Brain pericyte (primary cell): ENCODE measurements around the gene ATP5PB.

ENCODE experiments used
- DNase-seq: peaks from one replicate; pipeline ENCODE4 v3.0.0-alpha.2; 2012; ENCODE audit warnings: low read depth, low spot score

ATP5PB gene

GRCh38 chr1:111446967-111447892 is 2.0 kb upstream of the ATP5PB start:
- no peak for DNase-seq

GRCh38 chr1:111448482-111448917 is 764 bp upstream of the ATP5PB start:
- no peak for DNase-seq

DNA sequence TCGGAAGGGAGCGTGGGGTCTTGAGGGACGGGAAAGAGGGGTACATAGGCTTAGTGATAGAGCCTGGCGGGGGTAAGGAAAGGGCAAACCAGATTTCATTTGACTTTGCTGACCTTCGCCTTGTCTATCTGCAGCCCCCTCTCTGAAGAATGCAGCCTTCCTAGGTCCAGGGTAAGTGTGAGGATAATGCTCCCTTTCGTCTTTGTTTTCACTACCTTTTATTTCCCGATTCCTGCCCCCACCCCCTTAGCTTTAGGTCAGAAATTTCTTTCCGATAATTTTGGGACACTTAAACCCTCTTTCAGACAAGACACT is 396 bp downstream of the ATP5PB start:
- no peak for DNase-seq

DNA sequence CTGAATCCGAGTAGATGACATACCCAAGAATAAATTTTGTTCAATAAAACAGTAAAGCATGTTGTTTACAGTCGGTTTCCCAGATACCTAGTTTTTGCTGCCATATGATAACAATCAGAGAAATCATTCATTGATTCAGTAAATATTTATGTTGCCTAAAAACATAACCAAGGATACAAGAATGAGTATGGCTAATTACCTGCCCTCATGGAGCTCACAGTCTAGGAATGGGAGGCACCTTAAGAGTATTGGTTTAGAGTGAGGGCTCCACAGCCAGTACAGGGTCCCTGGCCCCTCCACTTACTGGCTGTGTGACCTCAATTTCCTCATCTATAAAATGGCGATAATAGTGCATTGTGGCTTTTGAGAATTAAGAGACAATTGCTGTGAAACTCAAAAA is 921 bp downstream of the ATP5PB start:
- DNase-seq, result no peak

DNA sequence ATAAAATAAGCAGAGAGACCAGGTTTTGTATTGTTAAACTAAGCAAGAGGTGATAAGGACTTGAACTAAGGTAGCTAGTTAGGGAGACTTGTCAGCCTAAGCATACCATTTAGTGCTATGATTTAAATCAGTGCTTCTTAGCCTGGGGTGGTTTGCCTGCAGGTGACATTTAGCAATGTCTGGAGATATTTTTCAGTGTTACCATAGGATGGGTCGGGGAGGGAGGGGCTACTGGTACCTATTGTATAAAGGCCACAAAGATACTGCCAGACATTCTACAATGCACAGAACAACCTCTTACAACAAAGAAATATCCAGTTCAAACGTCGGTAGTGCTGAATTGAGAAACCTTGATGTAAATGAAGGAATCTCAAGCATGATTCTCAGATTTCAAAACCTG is 3.3 kb downstream of the ATP5PB start:
- no peak for DNase-seq

GRCh38 chr1:111453706-111454105 is 4.4 kb downstream of the ATP5PB start:
- no peak for DNase-seq

DNA sequence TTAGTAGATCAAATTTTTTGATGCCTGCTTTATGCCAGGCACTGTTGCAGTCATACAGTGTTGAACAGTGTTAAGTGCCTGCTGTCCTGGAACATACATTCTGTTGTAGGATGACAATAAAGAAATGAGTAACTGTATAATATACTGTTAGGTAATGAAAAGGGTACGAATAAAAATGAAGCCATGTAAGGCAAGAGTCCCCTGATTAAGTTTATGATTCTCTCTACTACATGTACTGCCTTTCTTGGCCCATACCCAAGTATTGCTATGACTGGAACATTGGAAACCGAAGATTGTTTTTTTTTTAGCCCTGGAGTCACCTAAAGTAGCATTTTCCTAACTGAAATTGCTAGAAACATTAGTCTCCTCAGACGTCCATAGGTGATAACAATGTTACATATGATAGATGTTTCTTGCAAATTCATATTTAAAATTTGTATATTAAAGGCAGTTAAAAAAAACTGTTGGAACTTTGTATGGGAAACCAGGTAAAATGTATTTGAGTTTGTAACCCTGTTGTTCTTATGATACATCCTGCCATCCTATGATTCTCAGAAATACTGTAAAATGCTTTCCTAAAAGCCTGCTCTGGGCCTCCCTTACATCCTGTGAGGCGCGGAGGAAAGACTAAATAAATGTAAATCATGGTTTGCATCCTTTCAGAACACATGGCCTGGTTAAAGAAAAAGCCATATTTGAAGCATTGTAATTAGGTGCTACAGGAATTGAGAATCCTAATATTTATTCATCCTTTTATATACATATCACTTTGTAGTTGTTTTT is 5.8 kb downstream of the ATP5PB start:
- DNase-seq, result no peak

- DNase-seq, result no peak
Observed at GRCh38 chr1:111455642-111456031, 6.4 kb downstream of the ATP5PB start.

- no peak for DNase-seq
Observed at GRCh38 chr1:111461765-111462164, 12.5 kb downstream of the ATP5PB start.

- no peak for DNase-seq
Observed at GRCh38 chr1:111462370-111463028, 13.2 kb downstream of the ATP5PB start.

- no peak for DNase-seq
Observed at GRCh38 chr1:111463029-111463683, 13.9 kb downstream of the ATP5PB start.

GRCh38 chr1:111465754-111466153 is 16.5 kb downstream of the ATP5PB start:
- DNase-seq, result no peak

DNA sequence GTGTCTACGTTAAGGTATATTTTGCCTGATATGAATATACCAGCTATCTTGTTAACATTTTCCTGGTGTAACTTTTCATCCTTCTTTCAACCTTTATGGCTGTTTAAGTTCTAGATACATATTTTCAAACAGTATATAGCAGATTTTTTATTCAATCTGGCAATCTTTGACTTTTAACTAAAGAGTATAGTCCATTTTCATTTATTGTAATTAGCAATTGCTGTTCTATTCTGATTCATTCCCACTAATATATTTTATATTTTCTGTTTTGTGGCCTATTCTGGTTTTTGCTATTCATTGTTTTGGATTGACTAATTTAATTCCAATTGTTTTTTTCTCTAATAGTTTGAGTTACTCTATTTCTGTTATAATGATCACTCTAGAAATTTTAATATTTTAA is 17.2 kb downstream of the ATP5PB start:
- DNase-seq, result no peak

DNA sequence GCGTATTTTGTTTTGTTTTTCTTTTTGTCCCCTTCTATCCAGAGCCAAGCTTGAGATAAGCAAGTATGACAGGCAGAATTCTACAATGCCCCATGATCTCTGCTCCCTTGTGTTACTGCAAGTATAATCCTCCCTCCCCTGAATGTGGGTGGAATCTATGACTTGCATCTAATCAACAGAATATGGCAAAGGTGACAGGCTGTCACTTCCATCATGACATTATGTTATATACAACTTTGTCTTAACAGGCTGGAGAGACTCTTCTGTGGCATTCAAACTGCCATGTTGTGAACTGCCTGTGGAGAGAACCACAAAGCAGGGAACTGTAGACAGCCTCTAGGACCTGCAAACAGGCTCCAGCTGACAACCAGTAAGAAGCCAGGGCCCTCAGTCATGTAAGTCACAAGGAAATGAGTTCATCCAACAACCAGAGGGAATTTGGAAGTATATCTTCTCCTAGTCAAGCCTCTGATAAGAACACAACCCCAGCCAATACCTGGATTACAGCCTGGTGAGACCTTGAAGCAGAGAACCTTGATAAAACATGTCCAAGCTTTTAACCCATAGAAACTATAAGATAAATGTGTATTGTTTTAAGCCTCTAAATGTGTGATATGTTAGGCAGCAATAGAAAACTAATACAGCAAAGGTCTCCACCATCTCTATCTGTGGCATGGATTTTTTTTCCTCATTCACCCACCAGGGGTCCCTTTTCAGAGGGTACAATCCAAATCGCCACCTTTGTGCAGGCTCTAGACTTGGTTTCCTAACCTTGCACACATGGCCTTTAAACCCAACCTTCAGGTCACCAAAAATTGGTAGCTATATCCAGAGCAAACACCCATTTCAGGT is 18.8 kb downstream of the ATP5PB start:
- no peak for DNase-seq

DNA sequence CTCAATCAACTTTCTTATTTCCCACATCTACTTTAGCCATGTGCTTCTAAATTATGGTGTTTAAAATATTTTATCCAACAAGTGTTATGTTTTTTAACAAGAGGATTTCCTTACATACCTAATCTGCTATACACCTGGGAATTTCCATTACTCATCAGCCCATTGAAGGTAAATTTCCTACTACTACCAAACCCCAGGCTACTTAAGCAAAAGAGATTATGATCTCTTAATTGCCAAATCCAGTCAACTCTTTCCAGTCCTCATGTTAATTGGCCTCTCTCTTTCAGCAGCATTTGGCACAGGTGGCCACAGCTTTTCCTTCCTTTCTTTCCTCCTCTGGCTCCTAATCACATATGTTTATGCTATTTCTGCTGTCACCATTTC is 19.4 kb downstream of the ATP5PB start:
- no peak for DNase-seq

GRCh38 chr1:111469539-111469938 is 20.3 kb downstream of the ATP5PB start:
- no peak for DNase-seq

- no peak for DNase-seq
Observed at GRCh38 chr1:111470596-111470995, 21.3 kb downstream of the ATP5PB start.

GRCh38 chr1:111471012-111471411 is 21.7 kb downstream of the ATP5PB start:
- DNase-seq, result no peak

GRCh38 chr1:111471538-111471937 is 22.3 kb downstream of the ATP5PB start:
- DNase-seq, result no peak

DNA sequence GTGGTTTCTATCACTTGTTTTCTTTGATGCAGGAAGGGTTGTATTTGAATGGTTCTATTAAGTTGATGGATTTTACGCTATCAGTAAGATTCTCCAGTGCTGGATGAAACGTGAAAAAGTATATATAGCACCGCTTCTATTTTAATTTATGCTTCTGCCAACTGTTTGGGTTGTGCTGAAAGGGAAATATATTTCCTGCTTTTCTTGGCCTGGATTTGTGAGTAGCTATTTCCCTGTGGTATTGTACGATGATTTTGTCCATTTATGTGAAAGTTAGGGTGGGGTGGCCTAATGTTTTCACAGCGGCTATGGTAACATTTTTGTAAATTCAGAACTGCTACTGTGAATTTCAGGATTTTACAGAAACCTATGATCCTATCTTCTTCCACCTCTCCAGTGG is 24.8 kb downstream of the ATP5PB start:
- DNase-seq, result no peak

DNA sequence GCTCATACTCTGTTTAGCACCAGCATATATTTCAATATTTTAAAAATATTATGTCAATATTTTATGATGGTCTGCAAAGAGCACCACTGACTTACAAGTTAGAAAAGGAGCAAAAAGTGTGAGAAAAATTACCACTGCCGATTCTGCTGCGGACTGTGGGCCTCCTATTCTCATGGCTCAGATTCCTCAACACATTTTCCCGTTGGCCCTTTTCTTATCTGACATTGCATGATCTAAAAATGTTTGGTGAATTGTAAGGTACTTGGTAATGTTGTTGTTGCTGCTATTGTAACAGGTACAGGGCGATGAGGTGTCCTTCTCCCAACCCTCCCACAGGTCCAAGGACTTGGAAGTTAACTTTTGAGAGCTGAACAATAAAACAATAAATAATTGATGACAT is 25.3 kb downstream of the ATP5PB start:
- no peak for DNase-seq
